Omental fat pad (tissue), 4 donors: ENCODE data around the gene ALDH8A1. TPM values are rescaled to one million over a fixed set of nuclear protein-coding genes. Genes with fewer than 3 reads are reported as not detected.

ENCODE experiments used
- ATAC-seq: fragments of 150-250 bp; one replicate; pipeline ENCODE4 v1.9.1; 2016; ENCODE audit warnings: mild to moderate bottlenecking, moderate library complexity; ENCODE audit not compliant: low FRiP score
- DNase-seq: peaks from one replicate; pipeline ENCODE4 v3.0.0-alpha.2; 2019; ENCODE audit warnings: low spot score
- total RNA-seq, 4 donors: library from RNA; depleted of rRNA; stranded (reverse); fragments of >200 nt; gene quantifications; one replicate each; pipeline ENCODE4 v1.1.0, GENCODE V29; 2016
- TF ChIP-seq, protein P1 (sequence below), 3 donors: fragments of 450-650 bp; IDR thresholded peaks; one replicate each; pipeline ENCODE4 v1.5.1; 2016 to 2017; ENCODE audit warnings: antibody characterized with exemption in 3 of 3, mild to moderate bottlenecking in 3 of 3, moderate library complexity in 2 of 3

Gene ALDH8A1
- total RNA-seq, 4 donors from 2014 or later = 1.5 to 7.0 (median 3.0) TPM

DNA sequence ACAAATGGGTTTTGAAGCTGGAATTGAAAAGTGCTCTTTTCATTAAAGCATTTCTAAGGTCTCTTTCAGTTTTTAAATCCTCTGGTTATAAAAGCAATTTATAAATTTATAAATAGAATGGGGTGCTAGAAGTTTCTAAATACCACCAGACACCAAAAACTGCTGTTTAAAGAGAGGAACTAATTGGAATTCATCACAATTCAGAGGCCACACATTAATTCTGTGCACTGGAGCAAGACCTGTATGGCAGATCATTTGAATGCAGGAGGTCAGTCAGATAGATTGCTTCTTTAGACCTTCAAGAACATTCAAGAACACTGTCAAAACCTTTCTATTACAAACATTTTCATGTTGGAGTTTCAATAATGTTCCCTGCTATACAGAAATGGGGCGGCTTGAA is 55.1 kb downstream of the ALDH8A1 start:
- DNase-seq (no peak), ATAC-seq (no peak)
- TF ChIP-seq, protein P1, sequence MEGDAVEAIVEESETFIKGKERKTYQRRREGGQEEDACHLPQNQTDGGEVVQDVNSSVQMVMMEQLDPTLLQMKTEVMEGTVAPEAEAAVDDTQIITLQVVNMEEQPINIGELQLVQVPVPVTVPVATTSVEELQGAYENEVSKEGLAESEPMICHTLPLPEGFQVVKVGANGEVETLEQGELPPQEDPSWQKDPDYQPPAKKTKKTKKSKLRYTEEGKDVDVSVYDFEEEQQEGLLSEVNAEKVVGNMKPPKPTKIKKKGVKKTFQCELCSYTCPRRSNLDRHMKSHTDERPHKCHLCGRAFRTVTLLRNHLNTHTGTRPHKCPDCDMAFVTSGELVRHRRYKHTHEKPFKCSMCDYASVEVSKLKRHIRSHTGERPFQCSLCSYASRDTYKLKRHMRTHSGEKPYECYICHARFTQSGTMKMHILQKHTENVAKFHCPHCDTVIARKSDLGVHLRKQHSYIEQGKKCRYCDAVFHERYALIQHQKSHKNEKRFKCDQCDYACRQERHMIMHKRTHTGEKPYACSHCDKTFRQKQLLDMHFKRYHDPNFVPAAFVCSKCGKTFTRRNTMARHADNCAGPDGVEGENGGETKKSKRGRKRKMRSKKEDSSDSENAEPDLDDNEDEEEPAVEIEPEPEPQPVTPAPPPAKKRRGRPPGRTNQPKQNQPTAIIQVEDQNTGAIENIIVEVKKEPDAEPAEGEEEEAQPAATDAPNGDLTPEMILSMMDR (IDR thresholded peaks at IDR 0.05) = no peak

GRCh38 chr6:134892362-134892761 is 57.5 kb downstream of the ALDH8A1 start:
- TF ChIP-seq, protein P1 (IDR thresholded peaks at IDR 0.05) = no peak
- DNase-seq = no peak
- no peak for ATAC-seq

DNA sequence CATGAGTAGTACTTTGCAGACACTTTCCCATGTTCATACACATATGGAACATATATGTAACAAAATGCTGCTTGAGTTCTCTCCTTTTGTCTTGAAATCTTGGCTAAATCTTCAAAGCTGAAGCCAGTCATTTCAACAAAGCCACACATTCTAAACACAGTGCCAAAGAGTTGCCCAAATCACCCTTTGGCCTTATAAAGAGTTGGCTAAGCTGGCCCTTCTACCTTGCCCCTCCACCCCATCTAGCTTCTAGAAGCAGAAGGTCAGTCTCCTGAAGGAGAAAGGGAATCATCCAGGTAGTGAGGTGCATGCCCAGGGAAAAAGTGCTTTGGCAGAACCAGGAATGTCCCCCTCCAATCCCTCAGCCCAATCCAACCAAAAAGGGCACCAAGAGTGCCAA is 58.3 kb downstream of the ALDH8A1 start:
- ATAC-seq (no peak), DNase-seq (no peak)
- TF ChIP-seq, protein P1 (IDR thresholded peaks at IDR 0.05) = no peak

GRCh38 chr6:134888316-134888715 is 61.6 kb downstream of the ALDH8A1 start:
- ATAC-seq (peak; percentile 61), DNase-seq (no peak)
- TF ChIP-seq, protein P1 (IDR thresholded peaks at IDR 0.05) = no peak

DNA sequence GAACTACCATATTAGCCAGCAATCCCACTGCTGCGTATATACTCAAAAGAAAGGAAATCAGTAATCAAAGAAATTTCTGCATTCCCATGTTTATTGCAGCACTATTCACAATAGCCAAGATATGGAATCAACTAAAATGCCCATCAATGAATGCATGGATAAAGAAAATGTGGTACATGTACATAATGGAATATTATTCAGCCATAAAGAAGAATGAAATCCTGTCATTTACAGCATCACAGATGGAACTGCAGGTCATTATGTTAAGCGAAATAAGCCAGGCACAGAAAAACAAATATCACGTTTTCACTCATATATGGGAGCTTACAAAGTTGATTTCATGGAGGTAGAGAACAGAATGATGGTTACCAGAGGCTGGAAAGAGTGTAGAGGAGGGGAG is 65.1 kb downstream of the ALDH8A1 start:
- ATAC-seq (no peak), DNase-seq (no peak)
- TF ChIP-seq, protein P1 (IDR thresholded peaks at IDR 0.05) = no peak

GRCh38 chr6:134883314-134883713 is 66.6 kb downstream of the ALDH8A1 start:
- DNase-seq (no peak), ATAC-seq (no peak)
- TF ChIP-seq, protein P1 (IDR thresholded peaks at IDR 0.05) = no peak

GRCh38 chr6:134882426-134883038 is 67.4 kb downstream of the ALDH8A1 start:
- TF ChIP-seq, protein P1 (IDR thresholded peaks at IDR 0.05) = peak in 2 of 3 donors; percentile 62 to 79
- DNase-seq = peak; percentile 38

More at GRCh38 chr6:134882426-134883038, 67.4 kb downstream of the ALDH8A1 start:
- peak; percentile 65 for ATAC-seq
